ENCODE measurements around the gene USP47.

Gene USP47, protein sequence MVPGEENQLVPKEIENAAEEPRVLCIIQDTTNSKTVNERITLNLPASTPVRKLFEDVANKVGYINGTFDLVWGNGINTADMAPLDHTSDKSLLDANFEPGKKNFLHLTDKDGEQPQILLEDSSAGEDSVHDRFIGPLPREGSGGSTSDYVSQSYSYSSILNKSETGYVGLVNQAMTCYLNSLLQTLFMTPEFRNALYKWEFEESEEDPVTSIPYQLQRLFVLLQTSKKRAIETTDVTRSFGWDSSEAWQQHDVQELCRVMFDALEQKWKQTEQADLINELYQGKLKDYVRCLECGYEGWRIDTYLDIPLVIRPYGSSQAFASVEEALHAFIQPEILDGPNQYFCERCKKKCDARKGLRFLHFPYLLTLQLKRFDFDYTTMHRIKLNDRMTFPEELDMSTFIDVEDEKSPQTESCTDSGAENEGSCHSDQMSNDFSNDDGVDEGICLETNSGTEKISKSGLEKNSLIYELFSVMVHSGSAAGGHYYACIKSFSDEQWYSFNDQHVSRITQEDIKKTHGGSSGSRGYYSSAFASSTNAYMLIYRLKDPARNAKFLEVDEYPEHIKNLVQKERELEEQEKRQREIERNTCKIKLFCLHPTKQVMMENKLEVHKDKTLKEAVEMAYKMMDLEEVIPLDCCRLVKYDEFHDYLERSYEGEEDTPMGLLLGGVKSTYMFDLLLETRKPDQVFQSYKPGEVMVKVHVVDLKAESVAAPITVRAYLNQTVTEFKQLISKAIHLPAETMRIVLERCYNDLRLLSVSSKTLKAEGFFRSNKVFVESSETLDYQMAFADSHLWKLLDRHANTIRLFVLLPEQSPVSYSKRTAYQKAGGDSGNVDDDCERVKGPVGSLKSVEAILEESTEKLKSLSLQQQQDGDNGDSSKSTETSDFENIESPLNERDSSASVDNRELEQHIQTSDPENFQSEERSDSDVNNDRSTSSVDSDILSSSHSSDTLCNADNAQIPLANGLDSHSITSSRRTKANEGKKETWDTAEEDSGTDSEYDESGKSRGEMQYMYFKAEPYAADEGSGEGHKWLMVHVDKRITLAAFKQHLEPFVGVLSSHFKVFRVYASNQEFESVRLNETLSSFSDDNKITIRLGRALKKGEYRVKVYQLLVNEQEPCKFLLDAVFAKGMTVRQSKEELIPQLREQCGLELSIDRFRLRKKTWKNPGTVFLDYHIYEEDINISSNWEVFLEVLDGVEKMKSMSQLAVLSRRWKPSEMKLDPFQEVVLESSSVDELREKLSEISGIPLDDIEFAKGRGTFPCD (N-terminal part only)

GRCh38 chr11:11841723-11842420, at the start of gene USP47:
Gene USP47 (plus strand): TSS chr11:11841972. CDS start chr11:11842186, 214 bp downstream.
- DNase-seq (peak; percentile 89), ATAC-seq (replicated peaks) (peak; percentile 76 to 84)
- Mint-ChIP-seq H3K36me3 (no peaks in the 10 kb centered on the region), H3K27ac (no peak within 1 kb of the TSS), H3K4me1 (peaks cover 10 to 15% of the 10 kb centered on the region in 2 donors), H3K9me3 (no peaks in the 10 kb centered on the region), H3K4me3 (no peak within 1 kb of the TSS), H3K27me3 (peaks cover 0 to 3% of the 10 kb centered on the region in 2 donors)

DNA sequence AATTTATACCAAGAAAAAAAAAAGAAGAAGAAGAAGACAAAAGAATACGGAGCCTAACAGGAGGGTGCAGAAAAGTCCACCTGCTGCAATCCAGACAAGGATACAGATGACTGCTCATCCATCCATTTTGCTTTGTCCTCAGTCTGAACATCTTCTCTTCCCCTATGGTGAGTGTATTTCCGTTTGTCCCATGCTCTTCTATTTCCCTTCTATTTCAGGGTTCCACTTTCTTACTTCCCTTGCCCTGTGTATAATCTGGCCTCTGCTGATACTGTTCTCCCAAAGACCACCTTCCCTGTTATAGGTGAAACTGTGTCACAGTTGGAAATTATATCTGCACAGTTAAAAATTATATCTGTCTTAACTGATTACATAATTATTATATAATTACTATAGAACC, 48.7 kb upstream of the USP47 start:
- no peaks in the 10 kb centered on the region for H3K4me1 Mint-ChIP-seq
- ATAC-seq (replicated peaks) (no peak), DNase-seq (no peak)
- H3K27ac Mint-ChIP-seq, result no peak overlapping the region
- H3K4me3 Mint-ChIP-seq, result no peak overlapping the region
- H3K36me3 Mint-ChIP-seq, result no peaks in the 10 kb centered on the region
- H3K27me3 Mint-ChIP-seq, result peaks cover 16 to 41% of the 10 kb centered on the region in 2 donors
- H3K9me3 Mint-ChIP-seq, result no peaks in the 10 kb centered on the region

DNA sequence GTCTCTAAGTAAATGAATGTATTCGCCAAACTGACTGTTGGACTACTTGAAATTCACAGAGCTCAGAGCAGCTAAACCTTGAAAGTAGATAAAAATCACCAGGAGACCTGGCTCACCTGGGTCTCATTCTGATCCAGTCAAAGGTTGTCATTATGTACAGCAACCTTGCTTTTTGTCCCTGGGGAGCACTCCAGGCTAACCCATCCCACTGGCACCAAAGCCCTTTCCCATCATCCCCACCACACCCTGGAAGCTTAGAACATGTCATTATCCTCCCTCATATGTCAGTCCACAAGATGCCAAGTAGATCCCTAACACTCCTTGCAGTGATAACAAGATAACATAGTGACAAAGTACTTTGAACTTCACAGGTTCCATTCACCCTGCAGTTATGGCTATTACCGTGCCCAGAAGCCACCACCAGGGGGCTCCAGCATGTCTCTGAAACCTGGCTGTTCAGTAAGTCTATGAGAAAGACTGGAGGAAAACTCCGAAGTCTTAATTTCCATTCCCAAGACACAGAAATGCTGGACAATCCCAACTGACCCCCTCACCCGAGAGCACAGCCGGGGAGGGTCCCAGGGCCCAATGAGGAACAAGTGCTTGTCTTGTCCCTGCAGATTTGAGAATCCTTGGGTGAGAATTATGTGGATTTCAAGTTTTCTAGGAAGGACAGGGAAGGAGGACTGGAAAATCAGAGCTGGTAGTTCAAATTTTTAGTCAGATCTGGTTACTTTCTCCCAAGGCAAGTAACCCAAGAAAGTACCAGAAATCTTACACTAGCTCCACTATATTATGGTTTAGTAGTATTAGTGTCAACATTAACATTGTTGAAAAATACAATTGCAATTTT, 43.0 kb upstream of the USP47 start:
- no peak overlapping the region for H3K27ac Mint-ChIP-seq

DNA sequence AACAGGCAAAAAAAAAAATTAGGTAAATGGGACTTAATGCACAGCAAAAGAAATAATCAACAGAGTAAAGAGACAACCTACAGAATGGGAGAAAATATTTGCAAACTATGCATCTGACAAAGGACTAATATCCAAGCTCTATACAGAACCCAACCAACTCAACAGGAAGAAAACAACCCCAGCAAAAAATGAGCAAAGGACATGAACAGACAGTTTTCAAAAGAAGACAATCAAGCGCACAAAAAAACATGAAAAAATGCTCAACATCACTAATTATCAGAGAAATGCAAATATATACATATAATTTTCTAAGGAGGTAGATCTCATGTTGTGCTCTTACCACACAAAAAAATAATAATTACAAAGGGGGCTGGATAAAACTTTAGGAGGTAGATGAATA, 36.5 kb upstream of the USP47 start:
- Mint-ChIP-seq H3K4me3 (no peak overlapping the region), H3K27me3 (peaks cover 21 to 46% of the 10 kb centered on the region in 2 donors), H3K4me1 (no peaks in the 10 kb centered on the region), H3K27ac (no peak overlapping the region), H3K36me3 (no peaks in the 10 kb centered on the region), H3K9me3 (peaks cover 0 to 2% of the 10 kb centered on the region in 2 donors)
- ATAC-seq (replicated peaks) (no peak), DNase-seq (no peak)

More for the DNA sequence above, 43.0 kb upstream of the USP47 start:
- H3K4me3 Mint-ChIP-seq, result no peak overlapping the region
- ATAC-seq (replicated peaks), result peak; percentile 50 to 84
- H3K9me3 Mint-ChIP-seq, result no peaks in the 10 kb centered on the region
- peaks cover 25 to 44% of the 10 kb centered on the region in 2 donors for H3K27me3 Mint-ChIP-seq
- DNase-seq, result peak; percentile 31
- no peaks in the 10 kb centered on the region for H3K36me3 Mint-ChIP-seq
- H3K4me1 Mint-ChIP-seq, result no peaks in the 10 kb centered on the region

- Mint-ChIP-seq H3K27ac (no peak overlapping the region), H3K36me3 (no peaks in the 10 kb centered on the region), H3K4me1 (no peaks in the 10 kb centered on the region), H3K27me3 (peaks cover 26 to 51% of the 10 kb centered on the region in 2 donors), H3K9me3 (peaks cover 0 to 2% of the 10 kb centered on the region in 2 donors), H3K4me3 (no peak overlapping the region)
- no peak for ATAC-seq (replicated peaks)
- no peak for DNase-seq
Measured at GRCh38 chr11:11806074-11806473, 35.7 kb upstream of the USP47 start.

DNA sequence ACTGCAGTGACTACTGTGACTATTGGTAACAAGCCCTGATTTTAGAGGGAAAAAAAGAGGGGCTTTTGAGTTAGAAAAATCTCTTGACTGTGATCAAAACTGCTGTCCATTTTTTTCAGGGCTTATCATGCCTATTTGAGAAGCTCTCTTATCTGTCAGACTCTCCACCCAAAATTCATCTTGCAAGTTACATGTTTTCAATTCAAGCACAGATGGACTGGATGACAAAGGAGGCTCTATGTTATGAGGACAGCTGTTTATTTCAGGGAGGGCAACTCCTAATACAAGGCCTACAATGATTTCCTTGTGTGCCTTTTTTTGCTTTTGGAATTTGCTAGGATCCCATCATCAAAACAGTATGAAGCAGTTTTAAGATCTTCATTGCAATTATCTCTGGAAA, 35.2 kb upstream of the USP47 start:
- H3K36me3 Mint-ChIP-seq, result no peaks in the 10 kb centered on the region
- ATAC-seq (replicated peaks) (no peak), DNase-seq (no peak)
- H3K9me3 Mint-ChIP-seq, result peaks cover 0 to 2% of the 10 kb centered on the region in 2 donors
- no peak overlapping the region for H3K4me3 Mint-ChIP-seq
- no peaks in the 10 kb centered on the region for H3K4me1 Mint-ChIP-seq
- H3K27me3 Mint-ChIP-seq, result peaks cover 26 to 56% of the 10 kb centered on the region in 2 donors
- H3K27ac Mint-ChIP-seq, result no peak overlapping the region

DNA sequence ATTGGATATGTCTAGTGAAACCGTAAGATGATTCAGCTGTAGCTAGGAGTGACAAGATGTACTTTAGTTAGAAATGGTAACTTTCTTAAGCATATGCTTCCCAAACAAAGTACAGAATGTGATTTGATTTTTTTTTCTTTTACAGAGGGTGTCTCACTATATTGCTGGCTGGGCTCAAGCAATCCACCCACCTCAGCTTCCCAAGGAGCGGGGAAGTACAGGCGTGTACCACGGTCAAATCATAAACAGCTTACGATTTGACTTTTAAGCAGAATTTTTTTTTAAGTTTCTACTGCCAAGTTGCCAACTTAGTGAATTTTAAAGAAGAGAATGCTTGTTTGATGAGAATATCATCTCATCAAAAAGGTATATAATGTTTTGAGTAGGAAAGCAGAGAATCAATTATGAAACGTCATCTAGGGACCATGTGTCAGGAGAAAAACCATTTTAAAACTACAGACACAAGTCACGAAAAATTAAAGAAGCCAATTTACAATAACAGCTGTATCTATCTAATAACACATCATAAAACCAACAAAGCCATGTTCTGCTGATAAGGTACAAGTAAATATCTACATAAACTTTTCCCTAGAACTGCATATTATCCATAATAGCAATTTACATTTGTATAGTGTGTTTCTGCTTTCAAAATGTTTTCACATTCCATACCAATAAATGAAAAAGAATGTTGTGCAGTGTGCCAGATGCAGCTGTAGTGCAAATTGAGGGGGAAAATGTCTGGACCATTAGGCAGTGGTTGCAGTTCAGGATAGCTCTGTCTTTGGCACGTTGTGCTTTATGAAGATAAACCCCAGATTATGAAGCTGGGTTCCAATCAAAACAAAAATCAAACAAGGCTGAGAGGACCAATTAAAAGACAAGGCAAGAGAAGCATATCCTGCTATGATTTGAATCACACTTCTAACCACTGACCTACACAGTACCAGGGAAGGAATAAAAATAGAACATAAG, 33.7 kb upstream of the USP47 start:
- H3K27me3 Mint-ChIP-seq, result peaks cover 26 to 61% of the 10 kb centered on the region in 2 donors
- H3K4me3 Mint-ChIP-seq, result no peak overlapping the region
- ATAC-seq (replicated peaks) (no peak), DNase-seq (no peak)
- no peaks in the 10 kb centered on the region for H3K36me3 Mint-ChIP-seq
- peaks cover 0 to 2% of the 10 kb centered on the region in 2 donors for H3K9me3 Mint-ChIP-seq
- no peaks in the 10 kb centered on the region for H3K4me1 Mint-ChIP-seq
- H3K27ac Mint-ChIP-seq, result peak overlapping the region; percentile 39

GRCh38 chr11:11808992-11809615, 32.7 kb upstream of the USP47 start:
- peaks cover 0 to 2% of the 10 kb centered on the region in 2 donors for H3K9me3 Mint-ChIP-seq
- no peaks in the 10 kb centered on the region for H3K4me1 Mint-ChIP-seq
- no peak overlapping the region for H3K27ac Mint-ChIP-seq
- H3K4me3 Mint-ChIP-seq, result no peak overlapping the region
- ATAC-seq (replicated peaks) (no peak), DNase-seq (no peak)
- H3K27me3 Mint-ChIP-seq, result peaks cover 21 to 55% of the 10 kb centered on the region in 2 donors
- H3K36me3 Mint-ChIP-seq, result no peaks in the 10 kb centered on the region

GRCh38 chr11:11810764-11811726, 30.7 kb upstream of the USP47 start:
- no peaks in the 10 kb centered on the region for H3K36me3 Mint-ChIP-seq
- H3K4me1 Mint-ChIP-seq, result no peaks in the 10 kb centered on the region
- ATAC-seq (replicated peaks) (no peak), DNase-seq (no peak)
- no peaks in the 10 kb centered on the region for H3K9me3 Mint-ChIP-seq
- no peak overlapping the region for H3K4me3 Mint-ChIP-seq
- H3K27me3 Mint-ChIP-seq, result peaks cover 14 to 46% of the 10 kb centered on the region in 2 donors
- no peak overlapping the region for H3K27ac Mint-ChIP-seq

DNA sequence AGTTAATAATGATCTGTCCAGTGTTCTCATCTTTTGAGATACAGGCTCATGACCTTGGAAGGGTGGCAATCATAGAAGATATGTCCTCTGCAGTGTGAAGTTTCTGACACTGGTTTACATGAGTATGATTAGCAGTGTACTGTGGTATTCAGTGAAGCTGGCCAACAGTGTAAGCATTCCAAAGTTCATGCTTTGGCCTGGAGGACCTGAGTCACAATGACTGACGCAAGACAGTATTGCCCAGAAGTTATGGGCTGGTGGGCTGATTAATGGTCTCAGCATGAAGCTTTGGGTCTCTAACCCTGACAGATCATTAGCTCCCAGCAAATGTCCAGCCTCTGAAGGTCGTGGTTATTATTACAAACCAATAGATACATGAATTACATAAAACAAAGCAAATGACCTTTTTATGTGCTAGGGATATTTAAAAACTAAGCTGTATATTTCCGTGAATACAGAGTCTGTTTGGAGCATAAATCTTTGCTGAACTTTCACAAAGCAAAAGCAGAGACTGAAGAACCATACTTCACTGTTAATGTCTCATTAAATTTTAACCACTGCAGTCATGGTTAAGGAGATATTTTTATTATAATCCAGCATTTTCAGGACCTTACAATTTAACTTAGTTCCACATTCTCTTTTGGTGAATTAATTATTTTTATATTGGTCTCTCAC, 28.3 kb upstream of the USP47 start:
- Mint-ChIP-seq H3K27me3 (peaks cover 20 to 36% of the 10 kb centered on the region in 2 donors), H3K4me1 (no peaks in the 10 kb centered on the region), H3K27ac (no peak overlapping the region), H3K36me3 (no peaks in the 10 kb centered on the region), H3K9me3 (no peaks in the 10 kb centered on the region), H3K4me3 (no peak overlapping the region)
- DNase-seq (no peak), ATAC-seq (replicated peaks) (no peak)
